GM03348 (cell line): ENCODE measurements around the gene SLC22A3.
"Not testable (repeated sequence)": the region's sequence is repeated elsewhere in the genome, so short reads cannot be mapped to it uniquely, and the experiment has no call there.

Experiments
- DNase-seq: peaks from one replicate; pipeline ENCODE4 v3.0.0; 2012; ENCODE audit warnings: low spot score

Gene SLC22A3

DNA sequence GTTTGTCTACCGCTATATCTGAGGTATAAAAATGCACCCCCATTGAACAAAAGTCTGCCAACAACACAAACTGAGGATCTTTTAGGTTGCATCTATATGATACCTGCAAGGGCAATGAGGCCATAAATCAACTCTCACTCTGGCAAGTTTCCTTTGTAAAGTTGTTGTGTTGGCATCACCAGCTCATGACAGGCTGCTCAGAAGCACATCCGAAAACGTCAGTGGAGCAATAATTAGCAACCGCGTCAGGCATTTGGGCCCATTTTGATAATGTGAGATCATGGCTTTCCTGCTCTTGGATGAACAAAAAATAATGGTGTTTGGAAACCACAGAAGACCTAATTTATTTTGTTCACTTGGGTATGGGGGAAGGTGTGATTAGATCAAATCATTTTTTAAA is 12.0 kb upstream of the SLC22A3 start:
- no peak for DNase-seq

DNA sequence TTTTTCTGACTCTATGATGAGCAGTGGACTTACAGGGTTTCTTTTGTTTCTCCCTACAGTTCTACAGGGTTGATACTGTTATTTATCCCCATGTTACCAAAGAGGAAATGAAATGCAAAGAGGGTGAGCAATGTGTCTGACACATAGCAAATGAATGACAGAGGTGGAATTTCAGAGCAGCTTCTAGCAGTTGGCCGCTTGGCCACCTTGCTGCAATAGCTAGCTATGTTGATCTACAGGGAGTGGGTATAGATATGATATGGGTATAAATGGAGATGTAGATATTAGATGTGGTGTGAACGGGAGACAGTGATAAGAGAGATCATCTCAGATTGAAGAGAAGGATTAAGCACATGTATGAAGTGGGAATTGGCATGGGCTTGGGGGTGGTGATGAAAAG is 10.9 kb upstream of the SLC22A3 start:
- DNase-seq, result no peak

DNA sequence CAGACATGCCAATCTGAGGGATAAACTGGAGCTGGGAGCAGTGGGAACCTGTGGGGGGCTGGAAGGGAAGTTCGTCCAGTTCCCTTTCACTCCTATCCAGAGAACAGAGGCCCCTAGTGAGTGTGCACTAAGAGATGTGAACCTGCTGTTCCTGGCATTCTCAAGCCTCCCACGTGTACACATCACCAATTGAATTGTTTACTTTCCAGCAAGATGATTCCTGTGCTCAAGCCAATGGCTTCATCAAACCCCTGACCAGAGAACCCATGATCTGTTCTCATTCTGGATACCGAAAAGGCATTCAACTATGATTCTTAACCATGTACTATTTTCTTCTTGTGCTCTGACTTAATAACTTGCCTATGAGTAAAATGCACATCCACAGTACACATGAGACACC is 10.2 kb upstream of the SLC22A3 start:
- DNase-seq, result no peak

DNA sequence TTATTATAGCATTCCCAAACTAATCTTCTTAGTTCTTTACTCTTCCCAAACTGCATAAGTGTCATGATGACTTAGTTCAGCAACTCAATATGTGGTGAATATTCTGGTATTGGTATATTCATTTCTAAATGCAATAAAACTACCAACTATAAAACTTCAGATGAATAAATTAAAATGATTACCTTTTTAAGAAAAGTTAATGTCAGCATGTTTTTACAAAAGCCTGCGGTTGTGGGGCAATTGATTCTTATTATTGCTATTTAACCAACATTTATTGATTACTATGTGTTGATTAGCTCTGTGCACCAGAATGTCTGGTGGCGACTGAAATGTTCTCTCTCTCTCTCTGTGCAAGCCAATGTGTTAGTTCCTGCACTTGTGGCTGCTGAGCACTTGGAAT is 5.0 kb upstream of the SLC22A3 start:
- no peak for DNase-seq

DNA sequence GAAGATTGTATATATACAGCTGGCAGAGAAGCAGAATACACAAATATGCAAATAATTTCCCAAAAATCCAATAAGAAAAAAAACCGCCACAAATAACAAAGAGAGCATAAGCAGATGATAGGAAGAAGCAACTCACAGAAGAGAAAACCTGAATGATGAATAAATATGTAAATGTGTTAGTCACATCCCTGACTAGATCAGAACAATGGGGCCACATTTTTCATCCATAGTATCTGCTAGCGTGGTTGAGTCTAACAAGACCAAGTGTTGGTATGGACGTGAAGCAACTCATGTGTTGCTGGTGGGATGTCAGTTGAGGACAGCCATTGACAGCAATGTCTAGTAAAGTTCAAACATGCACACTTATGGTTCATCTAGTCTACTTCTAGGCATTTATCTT is 3.9 kb upstream of the SLC22A3 start:
- DNase-seq, result no peak

DNA sequence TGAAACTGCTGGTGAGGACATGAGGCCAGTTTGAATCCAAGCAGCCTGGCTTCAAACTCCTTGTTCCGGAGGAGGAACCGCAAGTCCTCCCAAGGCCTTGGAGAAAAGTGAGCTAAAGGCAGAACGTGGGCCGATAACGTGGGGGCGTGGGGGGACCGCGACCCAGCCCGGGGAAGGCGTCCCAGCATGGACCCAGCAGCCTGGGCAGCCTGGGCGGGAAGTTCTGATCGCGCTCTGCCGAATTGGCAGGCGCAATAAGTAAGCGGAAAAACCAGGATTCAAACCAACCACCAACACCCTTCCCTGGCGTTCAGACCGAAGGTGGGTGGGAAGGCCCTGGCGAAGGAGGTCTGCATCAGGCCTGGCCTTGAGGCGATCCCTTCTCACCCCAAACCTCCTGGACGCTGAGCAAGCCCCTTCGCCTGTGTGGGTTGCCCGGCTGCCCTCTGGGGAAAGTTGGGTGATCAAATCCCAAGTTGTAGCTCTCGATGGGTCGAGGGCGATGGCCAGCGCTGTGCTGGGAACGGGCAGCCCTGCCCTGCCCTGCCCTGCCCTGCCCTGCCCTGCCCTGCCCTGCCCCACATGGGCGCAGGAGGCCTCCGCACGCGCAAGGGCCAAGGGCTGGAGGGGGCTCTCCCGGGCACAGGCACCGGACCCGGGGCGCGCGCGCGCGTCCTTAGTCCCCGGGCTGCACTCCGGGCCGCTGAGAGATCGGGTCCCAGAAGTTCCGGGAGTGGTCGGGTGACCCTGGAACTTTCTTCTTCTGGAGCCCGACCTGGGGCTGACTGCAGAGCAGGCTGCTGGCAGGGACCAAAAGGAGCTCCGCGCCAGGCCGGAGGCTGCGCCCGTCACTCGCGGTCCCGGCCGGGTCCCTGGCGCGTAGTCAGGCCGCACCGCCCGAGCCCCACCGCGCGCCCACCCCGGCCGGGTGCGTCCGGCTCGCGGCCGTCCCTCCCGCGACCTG is 637 bp upstream of the SLC22A3 start:
- no peak for DNase-seq

DNA sequence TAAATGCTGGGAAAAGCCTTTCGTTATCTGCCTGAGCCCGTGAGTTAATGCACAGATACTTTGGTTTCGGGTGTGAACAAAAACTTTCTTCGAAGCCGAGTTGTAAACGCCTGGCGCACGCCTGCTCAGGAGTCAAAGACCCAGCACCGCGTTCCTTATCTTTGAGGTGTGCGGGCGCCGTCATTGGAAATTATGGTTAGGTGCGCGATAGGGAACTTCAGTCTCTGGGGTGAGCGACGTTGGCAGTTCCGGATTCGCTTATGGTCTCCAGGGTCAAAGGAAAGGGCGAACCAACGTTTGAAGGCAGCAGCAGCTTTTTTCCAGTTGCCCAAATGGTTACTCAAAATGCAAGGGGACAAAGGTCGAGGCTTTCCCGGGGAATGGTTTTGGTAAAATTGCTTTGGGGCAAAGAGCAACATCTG is 853 bp downstream of the SLC22A3 start:
- DNase-seq, result no peak

DNA sequence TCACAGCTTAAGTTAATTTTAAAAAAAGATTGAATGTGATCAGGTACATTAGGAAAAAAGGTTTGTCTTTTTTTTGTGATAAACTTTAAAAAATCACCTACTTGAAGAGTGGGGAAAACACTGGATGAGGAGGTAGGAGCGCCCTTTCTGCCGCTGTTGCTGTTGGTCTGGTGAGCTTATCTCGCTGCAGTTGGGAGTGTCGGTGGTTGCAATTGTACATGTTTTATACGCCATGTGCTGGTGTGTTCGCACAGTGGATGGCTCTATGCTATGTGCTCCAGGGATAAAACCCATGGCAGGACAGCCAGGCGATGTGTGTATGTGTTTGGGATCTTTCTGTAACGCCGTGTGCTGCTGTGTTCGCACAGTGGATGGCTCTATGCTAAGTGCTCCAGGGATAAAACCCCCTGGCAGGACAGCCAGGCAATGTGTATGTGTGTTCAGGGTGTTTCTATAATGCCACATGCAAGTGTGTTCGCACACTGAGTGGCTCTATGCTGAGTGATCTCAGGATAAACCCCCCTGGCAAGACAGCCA is 1.7 kb downstream of the SLC22A3 start:
- DNase-seq, result no peak

DNA sequence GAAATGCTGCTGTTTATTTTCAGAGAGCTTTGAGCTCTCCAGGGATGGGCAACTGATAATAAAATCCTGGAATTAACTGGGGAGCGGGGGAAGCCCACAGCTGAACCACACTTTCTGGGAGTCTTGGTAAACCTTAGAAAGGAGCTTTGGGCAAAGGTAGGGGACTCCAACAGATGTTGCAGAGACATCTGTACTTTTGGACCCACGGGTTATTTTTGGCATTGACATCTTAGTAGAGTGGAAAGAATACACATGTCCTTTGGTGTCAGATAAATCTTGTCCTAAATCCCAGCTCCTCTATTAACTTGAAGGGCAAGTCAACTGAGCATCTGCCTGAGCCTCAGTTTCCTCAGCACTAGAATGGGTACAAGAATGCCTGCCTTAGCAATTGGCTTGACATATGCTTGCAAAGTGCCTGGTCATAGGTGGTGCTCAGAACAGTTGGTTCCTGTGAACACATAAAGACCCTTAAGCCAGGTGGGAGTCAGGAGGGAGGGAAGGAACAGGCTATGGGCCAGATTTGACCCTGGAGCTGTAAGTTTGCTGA is 5.8 kb downstream of the SLC22A3 start:
- DNase-seq, result no peak

DNA sequence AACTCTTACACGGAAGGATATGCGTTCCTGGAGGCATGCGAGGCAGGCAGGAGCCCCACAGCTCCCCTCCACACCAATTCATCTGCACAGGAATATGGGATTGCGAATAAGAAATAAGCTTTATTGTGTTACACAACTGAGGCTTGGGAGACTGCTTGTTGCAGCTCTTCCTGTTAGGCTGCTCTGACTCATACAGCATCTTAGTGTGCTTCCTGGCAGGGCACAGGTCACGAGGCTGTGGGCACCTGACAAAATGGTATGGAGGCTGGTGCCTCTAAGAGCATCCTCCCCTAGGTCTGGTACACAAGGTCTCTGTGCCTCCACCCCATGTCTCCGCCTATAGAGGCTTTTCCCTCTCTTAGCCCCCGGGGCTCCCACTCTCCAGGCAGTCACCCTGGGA is 6.8 kb downstream of the SLC22A3 start:
- no peak for DNase-seq

DNA sequence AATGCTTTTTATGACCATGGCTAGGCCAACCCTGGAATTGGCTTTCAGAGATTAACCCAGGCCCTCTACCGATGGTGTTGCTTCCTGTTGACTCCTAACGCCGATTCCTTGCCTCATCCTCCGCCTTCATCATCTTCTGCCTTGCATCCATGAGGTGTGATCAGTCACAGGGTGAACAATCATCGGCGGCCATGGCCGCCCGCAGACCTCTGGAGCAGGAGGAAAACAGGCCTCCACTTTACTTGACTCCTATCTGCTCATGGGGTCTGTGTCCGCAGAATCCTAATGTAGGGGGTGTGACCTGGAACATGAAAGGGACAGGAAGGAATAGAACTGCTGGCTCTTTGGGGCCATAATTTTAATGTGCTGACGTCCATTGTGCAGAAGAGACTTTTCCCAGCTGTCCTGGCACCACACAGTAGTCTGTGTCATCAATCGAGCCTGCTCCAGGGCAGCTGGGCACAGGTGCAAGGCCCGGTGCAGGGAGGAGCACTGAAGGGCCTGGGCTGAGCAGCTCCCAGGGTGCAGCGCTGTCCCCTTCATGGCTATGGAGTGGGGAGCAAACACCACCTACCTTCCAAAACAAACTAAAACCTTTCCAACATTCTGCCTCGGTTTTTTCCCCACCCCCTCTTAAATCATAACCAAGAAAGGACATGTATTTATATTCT is 8.0 kb downstream of the SLC22A3 start:
- no peak for DNase-seq

DNA sequence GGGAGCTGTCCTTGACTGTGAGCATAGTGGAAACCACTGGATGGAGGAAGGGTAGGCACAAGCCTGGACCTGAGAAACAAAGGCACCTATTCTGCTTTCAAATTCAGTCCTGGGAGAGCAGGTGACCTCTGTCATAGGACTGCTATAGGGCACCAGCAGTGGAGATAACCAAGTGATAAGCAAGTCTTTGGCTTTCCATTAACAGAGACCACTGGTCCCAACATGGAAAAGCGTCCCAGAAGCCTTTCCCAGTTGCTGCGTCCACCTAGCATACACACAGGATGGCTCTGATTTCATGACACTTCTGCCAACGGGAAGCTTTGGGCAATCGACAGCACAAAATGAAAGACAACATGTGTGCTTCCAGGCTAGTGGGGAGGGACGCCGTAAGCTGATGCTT is 8.9 kb downstream of the SLC22A3 start:
- no peak for DNase-seq

DNA sequence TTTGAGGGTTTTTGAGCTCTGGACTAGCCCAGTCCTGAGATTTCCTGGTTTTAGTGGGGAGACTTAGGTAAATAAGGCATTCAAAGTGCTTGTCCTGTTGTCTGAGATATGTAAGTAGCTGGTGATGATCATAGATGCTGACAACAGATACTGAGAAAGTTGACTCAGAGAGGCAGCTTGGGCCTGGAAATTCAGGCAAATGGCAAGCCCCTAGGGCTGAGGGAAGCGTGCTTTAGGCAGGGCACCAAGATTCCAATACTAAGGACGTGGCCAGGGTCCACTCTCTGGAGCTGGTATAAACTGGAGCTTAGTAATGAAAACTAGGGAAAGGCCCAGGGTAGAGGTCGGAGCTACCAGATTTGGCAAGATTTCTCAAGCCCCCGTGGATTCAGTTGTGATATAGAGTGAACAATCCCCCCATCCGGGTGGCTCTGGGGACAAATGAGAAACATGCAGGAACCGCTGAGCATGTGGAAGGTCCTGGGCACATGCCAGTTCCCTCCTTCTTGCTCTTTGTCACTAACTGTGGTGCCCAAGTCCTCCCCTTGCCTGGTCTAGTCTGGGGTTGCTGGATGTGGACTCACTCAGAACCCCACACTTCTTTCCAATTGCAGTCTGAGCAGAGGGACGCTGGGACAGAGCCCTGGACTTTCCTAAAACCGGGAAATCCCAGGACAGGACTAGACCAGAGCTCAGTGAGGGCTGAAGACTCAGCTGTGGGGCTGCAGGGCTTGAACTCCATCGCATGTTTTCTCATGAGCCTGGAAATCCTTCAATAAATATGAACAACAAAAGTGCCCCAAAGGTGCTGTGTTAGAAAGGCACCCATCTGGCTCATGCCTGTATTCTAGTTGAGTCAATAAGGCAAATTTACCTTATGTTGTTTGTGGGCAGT is 10.3 kb downstream of the SLC22A3 start:
- DNase-seq, result no peak

DNA sequence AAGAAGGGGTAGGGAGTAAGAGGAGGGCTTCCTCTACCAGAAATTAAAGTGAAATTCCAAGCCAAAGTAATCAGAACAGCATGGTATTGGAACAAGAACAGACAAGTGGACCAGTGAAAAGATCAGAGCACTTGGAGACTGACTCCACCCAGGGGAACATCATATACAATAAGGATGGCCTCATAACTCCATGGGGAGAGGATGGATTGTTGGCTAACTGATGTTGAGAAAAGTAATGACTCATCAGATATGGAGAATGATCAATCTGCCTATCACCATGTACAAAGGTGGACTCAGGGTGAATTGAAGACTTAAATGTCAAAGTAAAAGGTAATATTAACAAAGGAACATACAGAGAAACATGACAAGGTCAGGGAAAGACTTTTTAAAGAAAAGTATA is 12.8 kb downstream of the SLC22A3 start:
- no peak for DNase-seq

DNA sequence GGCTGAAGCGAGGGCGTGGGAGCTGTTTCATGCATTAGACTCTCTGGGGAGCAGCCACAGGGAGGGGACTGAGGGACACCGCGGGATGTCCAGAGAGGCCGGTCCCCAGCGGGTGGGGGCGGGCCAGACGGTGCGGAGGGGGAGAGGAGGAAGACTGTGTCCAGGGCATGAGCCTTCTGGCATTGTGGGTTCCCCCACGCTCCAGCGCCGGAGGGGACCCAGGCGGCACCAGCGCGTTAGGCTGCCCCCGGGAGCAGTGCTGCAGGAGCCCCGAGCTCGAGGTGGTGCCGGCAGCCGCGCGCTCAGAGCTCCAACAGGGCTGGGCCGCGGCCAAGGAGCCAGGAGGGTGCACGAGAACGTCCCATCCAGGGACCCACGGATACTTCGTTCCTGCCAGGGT is 14.4 kb downstream of the SLC22A3 start:
- no peak for DNase-seq

DNA sequence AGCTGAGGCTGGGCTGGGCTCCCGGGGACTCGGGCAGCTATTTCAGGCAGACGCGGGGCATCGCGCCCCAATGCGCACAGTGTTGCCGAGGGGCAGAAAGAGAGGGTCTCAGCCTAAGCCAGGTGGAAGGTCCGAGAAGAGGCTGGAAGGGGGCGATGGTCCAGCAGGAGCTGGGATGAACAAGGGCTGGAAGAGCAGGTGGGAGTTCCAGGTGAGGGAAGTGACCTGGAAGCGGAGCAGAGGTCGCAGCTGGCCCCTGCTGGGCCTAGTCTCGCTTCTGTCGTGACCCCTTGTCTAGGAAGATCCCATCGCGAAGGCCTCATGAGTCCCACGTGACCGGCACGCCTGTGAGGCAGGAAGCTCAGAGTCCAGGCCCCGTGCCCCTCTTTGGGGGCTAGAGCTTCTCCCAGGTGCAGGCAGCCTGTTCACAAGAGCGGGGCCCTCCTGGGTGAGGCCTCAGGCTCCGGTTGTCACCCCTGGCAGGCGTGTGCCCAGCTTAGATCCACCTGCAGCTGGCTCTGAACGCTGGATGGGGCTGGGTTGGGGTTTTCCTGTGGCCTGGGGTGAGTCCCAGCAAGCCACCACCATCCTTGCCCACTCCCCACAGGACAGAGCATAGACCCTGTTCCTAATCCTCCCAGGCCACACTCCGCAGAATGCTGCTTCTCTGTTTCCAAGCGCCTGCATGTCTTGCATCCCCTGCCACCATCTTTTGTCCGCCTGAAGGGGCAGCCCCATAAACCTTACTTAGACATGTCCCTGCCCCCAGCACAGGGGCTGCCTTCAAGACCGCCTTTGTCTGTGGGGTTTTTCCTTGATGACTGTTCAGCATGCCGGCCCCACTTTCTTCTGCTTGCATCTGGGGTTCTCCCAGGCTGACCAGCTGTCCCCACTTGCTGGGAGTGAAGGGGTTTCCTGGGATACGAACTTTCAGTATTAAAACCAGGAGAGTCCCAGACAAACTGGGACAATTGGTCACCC is 15.1 kb downstream of the SLC22A3 start:
- no peak for DNase-seq

DNA sequence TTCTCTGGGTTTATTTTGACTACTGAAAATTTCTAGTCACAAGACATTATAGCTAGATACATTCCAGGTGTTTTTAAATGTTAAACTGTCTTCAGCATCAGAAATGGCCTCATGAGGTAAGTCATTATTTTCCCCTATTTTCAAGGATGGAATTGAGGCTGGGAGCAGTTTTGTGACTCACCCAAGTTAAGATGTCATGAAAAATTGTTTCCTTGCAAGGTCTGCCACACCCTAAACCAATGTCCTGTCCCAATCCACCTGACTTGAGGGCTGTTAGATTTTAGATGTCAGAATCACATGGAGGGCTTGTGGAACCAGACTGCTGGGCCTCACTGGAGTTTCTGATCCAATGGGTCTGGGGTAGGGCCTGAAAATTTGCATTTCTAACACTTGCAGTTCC is 16.9 kb downstream of the SLC22A3 start:
- no peak for DNase-seq

DNA sequence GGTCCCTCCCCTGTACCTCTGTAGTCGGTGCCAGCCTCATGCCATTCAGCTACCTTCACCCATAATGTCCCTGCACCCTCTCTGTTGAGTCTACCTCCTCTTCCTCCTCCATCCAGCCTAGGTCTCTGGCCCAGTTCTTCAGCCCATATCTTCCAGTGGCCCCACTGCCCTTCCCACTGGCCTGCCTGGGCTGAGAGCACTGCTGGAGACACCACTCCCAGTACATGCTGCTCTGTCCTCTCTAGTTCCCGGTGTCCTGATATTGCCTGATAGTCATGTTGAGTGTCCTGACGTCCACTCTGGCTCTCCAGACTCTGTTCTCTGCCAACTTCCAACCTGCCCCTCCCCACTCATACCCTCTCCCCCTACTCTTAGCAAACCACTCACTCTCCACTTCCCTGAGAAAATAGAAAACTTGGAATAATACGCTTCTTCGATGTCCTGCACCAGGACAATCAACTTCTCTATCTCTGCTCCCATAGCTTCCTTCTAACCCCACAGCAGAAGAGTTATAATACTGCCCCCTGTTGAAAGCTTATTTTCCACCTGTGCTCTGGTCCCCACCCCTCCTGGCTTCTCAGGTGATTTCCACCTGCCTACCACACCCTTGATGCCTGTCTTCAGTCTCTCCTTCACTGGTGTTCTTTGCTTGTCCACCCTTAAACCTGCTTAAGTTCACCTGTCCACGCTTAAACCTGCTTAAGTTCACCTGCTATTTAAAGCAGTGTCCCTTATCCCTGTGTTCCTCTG is 19.8 kb downstream of the SLC22A3 start:
- DNase-seq, result no peak

DNA sequence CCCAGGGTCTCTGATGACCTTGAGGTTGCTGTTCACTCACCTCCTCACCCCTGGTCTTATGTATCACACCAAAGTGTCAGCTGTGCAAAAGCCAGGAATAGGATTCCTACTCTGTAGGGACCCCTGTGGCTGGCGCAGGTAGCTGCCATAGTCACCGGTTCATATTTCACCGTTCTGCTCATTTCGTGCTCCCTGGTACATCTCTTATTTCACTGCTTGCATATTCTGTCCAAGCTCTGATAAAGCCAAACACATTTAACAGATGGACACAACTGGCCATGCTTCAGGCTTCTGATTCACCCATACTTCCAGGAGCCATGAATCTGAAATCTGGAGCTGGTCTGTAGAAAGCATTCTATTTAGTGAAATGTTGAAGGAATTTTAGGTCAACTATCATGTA is 20.5 kb downstream of the SLC22A3 start:
- DNase-seq, result no peak

DNA sequence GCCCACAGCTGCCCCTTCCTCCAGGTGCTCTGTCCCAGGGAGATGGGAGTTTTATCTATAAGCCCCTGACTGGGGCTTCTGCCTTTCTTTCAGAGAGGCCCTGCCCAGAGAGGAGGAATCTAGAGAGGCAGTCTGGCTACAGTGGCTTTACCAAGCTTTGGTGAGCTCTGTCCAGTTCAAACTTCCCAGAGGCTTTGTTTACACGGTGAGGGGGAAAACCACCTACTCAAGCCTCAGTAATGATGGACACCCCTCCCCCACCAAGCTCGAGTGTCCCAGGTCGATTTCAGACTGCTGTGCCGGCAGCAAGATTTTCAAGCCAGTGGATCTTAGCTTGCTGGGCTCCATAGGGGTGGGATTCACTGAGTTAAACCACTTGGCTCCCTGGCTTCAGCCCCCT is 25.4 kb downstream of the SLC22A3 start:
- DNase-seq, result not testable (repeated sequence)
